HG02763 (cell line): ENCODE measurements around the gene MRPL10.

Source experiments
- ATAC-seq: cut with Tn5 transposase; IDR thresholded peaks from one replicate; pipeline ENCODE4 v1.9.1; 2021; ENCODE audit warnings: mild to moderate bottlenecking, moderate library complexity; ENCODE audit not compliant: unreplicated experiment

Gene MRPL10

DNA sequence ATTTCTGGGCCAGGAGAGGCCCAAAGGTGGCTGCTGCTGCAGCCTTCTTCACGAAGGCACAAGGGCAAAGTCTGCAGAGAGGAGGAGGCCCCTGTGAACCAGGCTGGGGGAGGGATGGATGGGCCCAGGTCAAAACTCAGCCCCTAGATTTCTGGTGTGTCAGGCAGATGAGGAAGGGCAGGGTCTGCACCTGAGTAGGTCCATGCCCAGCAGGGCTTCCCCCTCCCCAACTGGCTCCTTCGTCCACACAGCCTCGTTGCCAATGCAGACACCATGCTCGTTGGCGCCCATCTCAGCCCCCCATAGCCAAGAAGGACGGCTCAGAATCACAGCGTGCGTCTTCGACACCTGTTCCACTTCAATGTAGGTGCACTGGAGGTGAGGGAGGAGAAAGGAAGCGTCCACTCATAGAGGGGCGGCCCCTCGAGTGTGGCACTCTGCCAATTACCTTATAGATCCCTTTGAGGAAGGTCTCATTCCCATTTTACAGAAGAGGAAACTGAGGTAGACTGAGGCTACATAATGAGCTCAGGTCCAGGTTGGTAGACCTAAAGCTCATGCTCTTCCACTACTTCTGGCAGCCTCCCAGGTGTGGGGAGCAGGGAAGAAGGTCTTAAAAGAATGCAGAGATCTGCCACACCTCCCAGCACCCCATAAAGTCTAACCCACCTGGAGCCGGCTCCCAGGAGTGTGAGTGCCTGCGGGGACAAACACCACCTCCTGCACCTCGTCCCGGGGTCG, 8.8 kb upstream of the MRPL10 start:
- no peak for ATAC-seq

DNA sequence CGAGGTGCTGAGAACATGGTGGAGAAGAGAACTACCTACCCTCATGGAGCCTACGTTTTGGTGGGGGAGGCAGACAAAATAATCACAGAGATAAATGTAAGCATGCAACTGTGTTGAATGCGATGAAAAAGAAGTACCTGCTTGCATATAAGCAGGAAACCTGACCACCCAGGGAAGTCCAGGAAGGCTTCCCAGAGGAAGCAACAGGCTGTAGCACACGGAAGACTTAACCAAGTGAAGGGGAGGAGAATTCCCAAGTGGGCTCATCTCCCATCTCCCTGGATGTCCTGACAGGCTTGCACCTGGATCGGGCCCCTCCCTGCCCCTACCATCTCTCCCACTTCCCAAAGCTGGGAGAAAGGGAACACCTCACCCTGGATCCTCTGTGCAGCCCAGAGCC, 7.7 kb upstream of the MRPL10 start:
- ATAC-seq = no peak

DNA sequence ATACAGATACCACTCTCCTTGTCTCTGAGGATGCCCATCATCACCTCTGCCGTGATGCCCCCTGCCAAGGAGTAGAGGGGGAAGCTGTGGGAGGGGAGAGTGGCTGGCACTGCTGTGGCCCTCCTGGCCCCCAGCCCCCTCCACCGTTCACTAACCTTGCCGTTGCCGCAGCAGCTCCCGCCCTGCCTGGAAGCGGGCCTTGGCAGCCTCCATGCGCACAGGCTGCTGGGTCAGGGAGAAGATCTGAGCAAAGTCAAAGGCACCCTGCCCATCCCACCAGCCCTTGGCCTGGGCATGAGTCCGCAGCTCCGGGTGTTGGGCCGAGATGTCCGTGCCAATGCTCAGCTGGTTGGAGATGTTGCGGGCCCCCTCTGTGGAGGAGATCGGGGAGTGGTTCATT, 7.3 kb upstream of the MRPL10 start:
- no peak for ATAC-seq

DNA sequence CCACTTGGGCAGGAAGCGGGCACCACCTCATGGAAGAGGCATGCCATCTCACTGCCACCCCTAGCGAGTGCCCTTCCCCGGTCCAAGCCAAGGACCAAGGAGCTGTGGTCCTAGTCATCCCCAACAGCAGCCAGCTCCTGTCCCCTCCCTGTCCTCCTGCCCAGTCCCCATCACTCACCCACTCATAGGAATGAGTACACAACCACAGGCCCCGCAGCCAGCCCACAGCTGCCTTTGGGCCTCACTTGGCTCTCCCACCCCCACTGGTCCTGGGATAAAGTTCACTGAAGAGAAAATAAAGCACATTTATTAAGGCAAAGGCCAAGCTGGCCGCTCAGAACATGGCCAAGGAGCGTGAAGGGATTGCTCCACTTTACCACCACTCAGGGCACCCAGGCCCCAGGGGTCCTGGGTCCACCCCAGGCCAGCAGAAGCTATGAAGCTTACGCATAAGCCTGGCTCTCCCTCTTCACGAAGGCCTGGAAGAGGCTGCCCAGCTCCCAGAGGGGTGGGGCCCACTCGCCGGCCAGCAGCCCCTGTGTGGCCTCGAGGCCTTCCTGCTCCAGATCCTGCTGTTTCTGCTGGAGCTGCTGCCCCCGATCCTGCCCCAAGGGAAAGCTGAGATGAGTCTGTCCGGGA, 6.2 kb upstream of the MRPL10 start:
- ATAC-seq = no peak

- no peak for ATAC-seq
Observed at GRCh38 chr17:47836601-47837000, 5.3 kb upstream of the MRPL10 start.

DNA sequence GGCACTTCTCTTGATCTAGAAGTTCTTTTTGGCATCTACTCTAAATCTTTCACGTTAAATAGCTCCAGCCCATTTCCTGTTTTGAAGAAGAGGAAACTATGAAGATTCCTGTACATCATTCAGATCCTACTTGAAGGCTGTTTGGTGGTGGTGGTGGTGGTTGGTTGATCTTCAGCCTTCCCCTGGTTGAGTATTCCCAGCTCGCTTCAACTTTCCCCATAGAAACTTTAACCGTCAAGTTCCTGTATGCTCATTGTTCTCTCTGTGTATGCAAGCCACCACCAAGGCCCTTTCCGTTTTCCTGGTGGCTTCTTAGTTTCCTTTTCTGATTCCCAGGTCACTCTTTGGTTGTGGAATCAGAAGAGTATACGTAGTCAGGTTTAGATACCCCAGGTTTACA, 3.4 kb upstream of the MRPL10 start:
- ATAC-seq = no peak

DNA sequence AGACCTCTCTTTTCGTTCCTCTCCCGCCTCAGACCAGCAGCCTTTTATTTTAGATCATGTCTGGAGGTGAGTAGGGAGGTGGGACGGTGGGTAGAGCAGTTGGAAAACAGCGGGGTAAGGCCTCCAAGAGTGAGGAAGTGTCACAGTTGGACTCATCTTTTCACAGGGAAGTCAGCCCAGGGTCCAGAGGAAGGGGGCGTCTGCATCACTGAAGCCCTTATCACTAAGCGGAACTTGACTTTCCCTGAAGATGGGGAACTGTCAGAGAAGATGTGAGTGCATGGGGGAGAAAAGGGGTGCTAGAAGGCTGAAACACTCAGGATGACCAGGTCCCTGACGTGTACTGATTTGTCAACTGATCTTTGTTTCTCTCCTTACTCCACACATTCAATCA, 590 bp upstream of the MRPL10 start:
- no peak for ATAC-seq

GRCh38 chr17:47830396-47831002, 842 bp downstream of the MRPL10 start:
- ATAC-seq = no peak

- ATAC-seq = no peak
Observed at GRCh38 chr17:47829870-47830269, 1.5 kb downstream of the MRPL10 start.

DNA sequence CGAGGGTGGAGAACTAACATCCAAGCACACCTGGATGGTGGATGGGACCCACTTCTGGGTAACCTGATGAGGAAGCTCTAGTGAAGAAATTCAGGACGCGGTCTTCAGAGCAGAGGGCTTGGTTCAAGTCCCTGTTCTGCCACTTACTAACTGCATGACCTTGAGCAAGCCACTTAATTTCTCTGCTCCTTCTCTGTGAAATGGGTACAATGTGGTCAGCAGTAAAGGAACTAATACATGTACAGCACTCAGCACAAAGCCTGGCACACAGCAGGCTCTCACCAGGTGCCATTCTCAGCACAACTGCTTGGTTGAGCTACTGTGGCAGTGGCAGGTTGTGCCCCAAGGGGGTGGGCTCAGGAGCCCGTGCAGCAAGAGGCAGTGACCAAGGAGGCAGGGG, 7.8 kb downstream of the MRPL10 start:
- no peak for ATAC-seq

DNA sequence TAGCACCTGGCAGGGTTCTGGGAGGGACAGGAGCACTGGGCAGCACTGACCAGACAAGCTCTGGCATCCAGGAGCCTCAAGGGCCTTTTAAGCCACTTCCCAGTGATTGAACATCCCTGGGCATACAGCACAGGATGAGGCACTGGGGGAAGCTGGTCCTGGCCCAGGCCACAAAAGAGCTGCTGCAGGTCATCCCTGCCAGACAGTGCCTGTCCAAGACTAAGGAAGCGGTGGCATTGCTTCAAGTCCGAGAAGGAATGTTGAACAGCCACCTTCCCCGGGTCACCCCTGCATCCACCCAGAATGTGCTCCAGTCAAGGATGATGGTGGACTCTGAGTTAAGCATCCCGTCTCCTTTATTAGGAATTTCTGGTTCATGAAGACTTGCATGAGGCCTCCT, 8.6 kb downstream of the MRPL10 start:
- no peak for ATAC-seq

DNA sequence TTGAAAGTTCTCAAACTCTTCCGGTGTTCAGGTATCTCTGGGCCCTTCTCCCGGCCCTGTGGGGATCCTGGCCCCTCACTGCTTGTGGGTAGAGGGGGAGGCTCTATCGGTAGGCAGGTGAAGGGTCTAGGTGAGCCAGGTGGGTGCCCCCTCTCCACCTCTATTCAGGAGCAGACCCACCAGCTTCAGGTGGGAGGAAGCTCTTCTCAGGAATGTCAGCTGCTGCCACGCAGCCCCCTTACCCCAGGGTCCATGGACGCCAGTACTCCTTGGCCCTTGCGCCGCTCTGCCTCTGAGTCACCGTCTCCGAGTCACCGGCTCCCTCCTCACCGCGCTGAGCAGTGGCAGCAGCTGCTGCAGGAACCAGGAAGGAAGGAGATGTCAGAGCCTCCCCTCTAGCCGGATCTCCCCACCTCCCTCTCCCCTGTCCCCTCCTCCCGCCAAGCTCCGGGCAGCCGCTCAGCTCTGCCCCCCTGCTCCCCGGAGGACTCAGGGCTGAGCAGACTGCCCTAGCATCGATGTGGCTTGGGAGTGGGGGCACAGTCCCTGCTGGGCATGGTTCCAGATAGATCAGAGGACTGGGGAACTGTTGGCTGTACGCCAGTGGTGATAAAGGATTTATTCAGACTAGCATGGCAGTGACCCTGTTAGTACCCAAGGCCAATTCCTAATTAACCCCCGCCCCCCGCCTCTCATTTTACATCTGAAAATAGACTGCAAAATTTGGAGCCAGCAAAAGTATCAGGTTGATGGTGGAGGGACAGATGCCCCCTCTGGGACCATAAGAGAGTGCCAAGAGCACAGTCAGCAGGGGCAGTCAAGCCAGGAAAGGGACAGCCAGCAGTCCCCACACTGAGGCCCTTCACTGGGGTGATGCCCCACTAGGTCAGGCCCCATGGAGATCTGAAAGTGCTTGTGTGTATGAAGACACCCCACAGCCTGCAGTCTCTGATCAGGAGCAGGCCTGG, 9.6 kb downstream of the MRPL10 start, which contains the start of gene OSBPL7:
TSS of gene OSBPL7 (minus strand) at position 371 of the 968 bp plus-strand sequence. CDS start 1,516 bp downstream, outside the sequence.
- peak; percentile 84 for ATAC-seq

- no peak for ATAC-seq
Observed at GRCh38 chr17:47821031-47821423, 10.3 kb downstream of the MRPL10 start.

DNA sequence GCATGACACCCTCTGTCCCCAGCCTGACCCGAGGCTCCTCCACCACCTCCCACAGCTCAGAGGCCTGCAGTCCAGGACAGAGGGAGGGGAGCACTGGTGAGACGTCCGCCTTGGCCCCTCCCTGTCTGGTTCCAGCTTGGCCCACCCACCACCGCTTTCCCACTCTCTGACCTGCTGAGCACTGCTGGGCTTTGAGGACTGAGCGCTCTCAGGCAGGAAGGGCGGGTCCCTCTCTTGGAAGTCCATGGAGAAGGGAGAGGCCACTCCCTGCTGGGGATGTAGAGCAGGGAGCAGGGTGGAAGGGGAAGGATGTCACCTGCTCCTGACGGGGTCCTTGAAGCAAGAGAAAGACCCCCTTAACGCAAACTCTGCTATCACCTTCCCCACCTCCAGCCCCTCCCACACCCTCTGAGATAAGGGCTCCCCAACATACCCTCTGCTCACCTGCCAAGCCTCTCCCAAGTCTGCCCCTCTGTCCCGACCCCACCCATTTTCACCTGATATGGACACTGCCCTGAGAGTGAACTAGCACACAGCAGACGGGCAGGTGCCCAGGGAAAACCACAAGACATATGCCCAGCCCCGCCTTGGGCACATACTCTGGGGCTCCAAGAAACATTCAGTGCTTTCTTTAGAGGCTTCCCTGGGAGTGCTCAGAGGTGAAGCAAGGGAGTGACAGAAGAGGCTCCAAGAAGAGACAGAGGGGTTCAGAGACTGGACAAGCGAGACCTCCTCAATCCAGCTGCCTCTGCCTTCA, 11.1 kb downstream of the MRPL10 start:
- no peak for ATAC-seq

DNA sequence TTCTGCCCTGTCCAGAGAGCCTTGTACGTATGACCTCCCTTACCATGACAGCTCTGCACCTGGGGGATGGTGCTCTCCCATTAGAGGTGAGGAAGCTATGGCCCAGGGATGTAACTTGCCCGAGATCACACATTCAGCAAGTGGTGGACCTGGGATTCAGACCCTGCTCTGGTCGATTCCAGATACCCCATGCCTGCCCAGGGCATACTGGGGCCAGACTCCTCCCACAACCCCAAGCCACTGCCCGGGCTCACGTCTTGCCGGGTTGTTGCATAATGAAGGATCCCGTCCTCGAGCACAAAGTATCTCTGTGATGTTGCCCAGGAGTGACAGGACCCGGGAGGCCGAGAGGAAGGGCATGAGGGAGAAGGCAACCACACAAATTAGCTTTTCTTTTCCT, 11.9 kb downstream of the MRPL10 start:
- ATAC-seq = no peak

DNA sequence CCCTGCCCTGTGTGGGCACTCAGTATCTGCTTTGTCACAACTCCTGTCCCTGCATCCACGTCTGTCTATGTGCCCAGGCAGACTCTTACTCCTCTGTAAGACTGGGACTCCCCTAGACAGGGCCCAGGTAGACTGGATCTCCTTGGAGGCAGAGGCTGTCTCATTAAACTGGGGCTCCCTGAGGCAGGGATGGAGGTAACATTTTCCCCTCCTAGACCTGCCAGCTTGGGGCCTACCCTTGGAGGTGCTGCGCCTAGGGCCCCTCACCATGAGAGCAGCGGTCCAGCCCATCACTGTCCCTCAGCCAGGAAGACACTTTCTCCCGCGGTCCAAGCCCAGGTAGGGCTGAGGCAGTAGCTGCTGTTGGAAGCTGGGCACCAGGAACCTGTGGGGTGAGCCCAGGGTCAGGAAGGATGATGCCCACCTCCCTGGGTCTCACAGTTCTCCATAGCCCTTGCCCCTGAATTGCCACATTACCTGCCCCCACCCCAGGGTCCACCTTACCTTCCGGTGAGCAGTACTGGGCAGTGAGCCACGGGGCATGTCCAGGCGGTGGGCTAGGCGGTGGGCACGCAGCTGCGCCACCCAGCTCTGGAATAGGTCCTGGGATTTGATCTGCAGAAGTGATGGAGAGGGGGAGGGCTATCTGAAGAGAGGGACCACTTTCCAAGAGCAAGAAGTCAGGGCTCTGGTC, 13.2 kb downstream of the MRPL10 start:
- ATAC-seq = no peak

- ATAC-seq = no peak
Observed at GRCh38 chr17:47816947-47817346, 14.4 kb downstream of the MRPL10 start.

DNA sequence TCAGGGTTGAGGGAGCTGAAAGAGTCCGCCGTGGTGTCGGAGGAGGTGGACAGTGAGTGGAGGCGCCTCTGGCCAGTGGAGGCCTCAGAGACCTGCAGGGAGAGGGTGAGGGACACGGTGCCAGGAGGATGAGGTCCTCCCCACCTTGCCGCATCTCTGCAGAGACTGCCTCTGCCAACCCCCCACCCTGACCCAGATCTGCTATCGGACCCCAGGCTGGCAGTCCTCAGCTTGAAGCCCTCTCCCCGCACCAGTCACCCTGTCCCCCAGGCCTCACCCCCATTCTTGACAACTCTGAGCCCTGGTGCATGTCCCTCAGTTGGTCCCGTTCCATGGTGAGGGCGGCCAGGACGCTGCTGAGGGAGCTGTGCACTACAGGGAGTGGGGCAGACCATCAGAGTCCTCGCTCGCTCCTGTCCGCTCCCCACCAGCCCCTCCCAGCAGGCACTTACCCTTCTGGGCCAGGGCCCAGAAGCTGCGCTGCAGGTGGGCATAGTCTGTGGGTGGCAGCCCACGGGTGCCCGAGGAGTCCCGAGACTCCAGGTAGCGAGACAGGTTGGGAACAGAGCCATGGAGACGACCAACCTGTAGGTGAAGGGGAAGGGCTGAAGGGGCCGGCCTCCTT, 15.1 kb downstream of the MRPL10 start:
- no peak for ATAC-seq
